22Rv1 (cell line): ENCODE measurements around the gene AGTRAP.

Experiments used
- H3K27ac ChIP-seq: fragments of 450-650 bp; 2 replicates; pipeline ENCODE4 v1.5.1; 2017
- CTCF ChIP-seq: fragments of 450-650 bp; IDR thresholded peaks from 2 replicates; pipeline ENCODE4 v1.5.1; 2017; ENCODE audit warnings: mild to moderate bottlenecking
- ZFX ChIP-seq: fragments of 450-650 bp; IDR thresholded peaks from 2 replicates; pipeline ENCODE4 v1.6.1; 2017; ENCODE audit warnings: antibody characterized with exemption, borderline replicate concordance

The AGTRAP gene

DNA sequence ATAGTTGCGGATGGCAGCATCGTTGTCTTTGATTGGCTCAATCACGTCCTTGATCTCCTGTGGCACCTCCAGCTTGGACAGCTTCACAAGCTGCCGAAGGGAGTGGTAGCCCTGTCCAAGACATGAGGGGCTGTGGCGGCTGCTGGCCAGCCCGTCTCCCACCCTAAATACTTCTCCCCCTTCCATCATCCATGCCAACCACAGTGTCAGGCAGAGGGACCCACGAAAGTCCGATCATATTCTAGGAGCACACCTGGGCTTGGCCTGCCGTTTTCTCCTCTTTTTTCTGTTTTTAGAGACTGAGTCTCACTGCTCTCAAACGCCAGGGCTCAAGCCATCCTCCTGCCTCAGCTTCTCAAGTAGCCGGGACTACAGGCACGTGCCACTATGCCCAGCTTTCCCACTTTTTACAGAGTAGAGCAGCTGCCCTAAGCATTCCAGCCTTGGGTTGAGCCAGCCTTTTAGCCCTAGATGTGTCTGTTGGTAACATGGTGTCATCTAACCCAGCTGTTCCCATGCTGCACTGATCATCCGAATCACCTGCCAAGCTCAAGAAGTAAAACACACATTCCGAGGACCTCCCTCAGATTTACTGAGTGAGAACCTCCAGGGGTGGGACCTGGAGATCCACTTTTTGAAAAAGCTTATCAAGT lies 59.4 kb downstream of the AGTRAP start:
- no peak overlapping the region for H3K27ac ChIP-seq
- TF ChIP-seq ZFX (no peak), CTCF (no peak)

DNA sequence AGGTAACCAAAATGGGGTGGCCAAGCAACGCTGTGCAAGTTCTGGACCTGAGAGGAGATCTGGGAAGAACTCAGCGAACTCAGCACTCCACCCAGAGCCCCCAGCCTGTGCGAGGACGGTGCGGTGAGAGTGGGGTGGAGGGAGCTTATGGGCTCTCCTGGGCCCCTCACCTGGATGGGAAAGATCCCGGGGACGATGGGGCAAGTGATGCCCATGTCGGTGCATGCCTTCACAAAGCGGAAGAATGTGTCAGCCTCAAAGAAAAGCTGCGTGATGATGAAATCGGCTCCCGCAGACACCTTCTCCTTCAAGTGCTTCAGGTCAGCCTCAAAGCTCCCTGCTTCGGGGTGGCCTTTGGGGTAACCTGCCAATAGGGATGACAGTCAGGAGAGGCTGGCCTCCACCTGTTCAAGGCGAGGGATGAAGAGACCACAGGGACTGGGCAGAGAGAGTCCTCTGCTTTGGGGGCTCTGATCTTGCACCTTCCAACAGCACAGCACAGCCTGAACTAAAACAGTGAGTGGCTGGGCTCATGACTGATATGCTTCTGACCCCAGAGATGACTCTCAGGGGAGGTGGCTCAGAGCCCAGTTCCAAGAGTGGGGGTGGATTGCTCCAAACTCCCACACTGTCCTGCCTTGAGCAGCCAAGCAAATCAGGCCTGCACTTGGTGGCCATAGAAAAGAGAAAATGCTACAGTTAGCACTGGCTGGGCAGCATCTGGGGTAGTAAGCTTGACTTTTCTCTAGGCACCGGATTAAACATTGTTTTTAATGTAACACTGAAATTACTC lies 60.3 kb downstream of the AGTRAP start:
- TF ChIP-seq ZFX (no peak), CTCF (no peak)

DNA sequence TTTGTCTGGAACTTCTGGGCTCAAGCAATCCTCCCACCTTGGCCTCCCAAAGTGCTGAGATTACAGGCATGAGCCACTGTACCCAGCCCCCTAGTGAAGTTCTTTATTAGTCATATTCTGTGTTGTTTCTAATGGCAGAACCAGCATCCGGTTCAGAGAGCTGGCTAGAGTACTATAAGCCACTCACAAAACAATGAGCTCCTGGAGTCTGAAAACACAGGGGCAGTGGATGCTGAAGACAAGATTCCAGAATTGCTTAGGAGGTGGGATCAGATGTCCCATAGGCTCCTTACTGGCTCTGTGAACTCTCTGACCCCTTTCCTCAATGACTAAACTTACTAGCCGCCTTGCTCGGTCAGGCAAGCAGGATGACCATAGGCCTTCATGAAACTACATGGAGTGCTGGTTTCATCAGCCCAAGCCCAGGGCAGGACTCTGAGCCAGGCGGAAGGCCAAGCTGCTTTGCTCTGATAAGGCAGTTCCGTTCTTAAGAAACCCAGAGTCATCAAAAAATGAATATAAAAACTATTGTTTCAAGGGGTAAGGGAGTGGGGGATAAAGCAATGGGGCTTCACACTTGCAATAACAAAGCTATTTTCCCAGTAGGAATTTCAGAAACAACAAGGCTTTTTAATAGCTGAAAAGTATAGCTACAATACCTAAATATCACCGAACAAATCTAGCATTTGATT lies 61.7 kb downstream of the AGTRAP start:
- TF ChIP-seq ZFX (no peak), CTCF (no peak)
- H3K27ac ChIP-seq, result no peak overlapping the region

More for the DNA sequence above, 60.3 kb downstream of the AGTRAP start:
- no peak overlapping the region for H3K27ac ChIP-seq

DNA sequence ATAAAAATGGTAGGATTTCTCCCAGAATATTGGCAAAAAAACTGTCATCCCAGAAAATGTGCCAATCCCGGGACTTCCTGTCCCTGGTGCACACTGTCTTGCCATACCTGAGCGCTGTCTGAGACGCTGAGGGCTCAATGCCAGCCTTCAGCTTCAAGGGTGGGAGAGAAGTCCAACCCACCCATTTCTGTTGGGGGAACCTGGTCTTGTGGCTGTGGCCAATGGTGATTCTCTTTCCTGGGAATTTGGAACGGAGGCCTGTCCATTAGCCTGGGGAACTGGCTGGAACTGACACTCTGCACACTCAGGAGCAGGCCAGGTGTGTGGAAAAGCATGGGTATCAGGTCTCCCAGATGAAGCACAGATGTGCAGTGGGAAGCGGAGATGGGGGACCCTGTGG lies 63.2 kb downstream of the AGTRAP start:
- H3K27ac ChIP-seq, result no peak overlapping the region
- TF ChIP-seq CTCF (no peak), ZFX (no peak)

GRCh38 chr1:11799896-11800295 lies 64.0 kb downstream of the AGTRAP start:
- H3K27ac ChIP-seq, result no peak overlapping the region
- no peak for TF ChIP-seq ZFX
- TF ChIP-seq CTCF, result no peak

DNA sequence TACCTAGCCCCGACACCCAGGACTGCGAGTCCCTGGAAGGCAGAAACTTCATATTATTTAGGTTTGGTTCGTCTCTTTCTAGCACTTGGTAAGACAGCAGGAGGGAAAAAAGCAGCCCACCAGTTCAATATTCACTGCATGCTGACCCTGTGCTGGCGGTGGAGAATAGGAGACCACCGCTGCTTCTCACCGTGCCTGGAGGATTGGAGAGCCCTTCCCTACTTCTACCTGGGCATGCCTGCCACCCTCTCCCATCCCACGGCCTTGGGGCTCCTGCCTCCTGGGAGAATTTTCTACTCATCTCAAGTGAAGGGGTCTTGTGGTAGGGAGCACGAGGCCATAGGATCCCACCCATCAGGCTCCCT lies 64.4 kb downstream of the AGTRAP start:
- H3K27ac ChIP-seq, result no peak overlapping the region
- TF ChIP-seq CTCF, result no peak
- no peak for TF ChIP-seq ZFX
